Esophagus squamous epithelium (tissue), 5 donors: Measurements from ENCODE around the gene ATL1. TPM values are rescaled to one million over a fixed set of nuclear protein-coding genes. Genes with fewer than 3 reads are reported as not detected.

ENCODE experiments used
- DNase-seq: peaks from one replicate; lab custom pipeline; 2025; lab: John Stamatoyannopoulos, UW
- H3K27ac ChIP-seq, 4 donors: fragments of 200-600 bp; sonication (generic); one replicate each; pipeline ENCODE4 v1.5.1; 2016 to 2019; ENCODE audit warnings: mild to moderate bottlenecking in 1 of 4
- H3K27me3 ChIP-seq, 4 donors: fragments of 200-600 bp; sonication (generic); 1 replicate in 3 of 4; 2 replicates in 1 of 4; pipeline versions ENCODE4 v1.5.1 to v1.6.0; 2017 to 2021; ENCODE audit warnings: antibody characterized with exemption in 1 of 4
- H3K36me3 ChIP-seq, 3 donors: fragments of 200-600 bp; sonication (generic); one replicate each; pipeline ENCODE4 v1.5.1; 2016 to 2019
- H3K4me1 ChIP-seq, 3 donors: fragments of 200-600 bp; sonication (generic); one replicate each; pipeline ENCODE4 v1.5.1; 2017 to 2019
- H3K4me3 ChIP-seq, 4 donors: fragments of 200-600 bp; sonication (generic); 1 replicate in 3 of 4; 2 replicates in 1 of 4; pipeline ENCODE4 v1.5.1; 2016 to 2019; ENCODE audit warnings: mild to moderate bottlenecking in 2 of 4, moderate library complexity in 1 of 4
- H3K9me3 ChIP-seq, 3 donors: fragments of 200-600 bp; sonication (generic); one replicate each; pipeline ENCODE4 v1.5.1; 2016 to 2019
- CTCF ChIP-seq, 6 experiments: fragments of 450-650 bp in 4 of 6; fragments of 200-600 bp in 2 of 6; sonication (generic) in 2 of 6; IDR thresholded peaks; one replicate each; pipeline ENCODE4 v1.5.1; 2016 to 2019; ENCODE audit warnings: antibody characterized with exemption in 6 of 6, mild to moderate bottlenecking in 4 of 6, moderate library complexity in 4 of 6
- POLR2A ChIP-seq, 4 donors: fragments of 450-650 bp; IDR thresholded peaks; one replicate each; pipeline ENCODE4 v1.6.1; 2017; ENCODE audit warnings: antibody characterized with exemption in 4 of 4, mild to moderate bottlenecking in 4 of 4, moderate library complexity in 3 of 4
- WGBS, 2 donors: methylation state at CpG; one replicate each; pipeline ENCODE4 v1.1.5; 2018; 5-methylcytosine and 5-hydroxymethylcytosine counted together
- intact Hi-C: fragments of 100-400 bp; cut with DNase I; formaldehyde crosslinking; loops from one replicate; pipeline ENCODE4 v1.15.0; 2022
- total RNA-seq, 4 donors: library from RNA; depleted of rRNA; stranded (reverse); fragments of >200 nt; gene quantifications; one replicate each; pipeline ENCODE4 v1.1.0, GENCODE V29; 2016
- donor health status: DM: yes; HTN: yes; CAD: no.

ATL1 gene
- total RNA-seq, 4 donors from 2014 or later = 3.3 to 7.3 (median 6.0) TPM

- TF ChIP-seq CTCF (IDR thresholded peaks at IDR 0.05) (no peak), POLR2A (IDR thresholded peaks at IDR 0.05) (no peak)
- no peak overlapping the region for H3K4me3 ChIP-seq
- WGBS, 2 donors = 80 to 83% methylated on average over 6 of the region's 6 CpGs
- peaks cover 10 to 97% (median 31%) of the 10 kb centered on the region in 3 donors for H3K4me1 ChIP-seq
- no peaks in the 10 kb centered on the region for H3K9me3 ChIP-seq
- H3K27ac ChIP-seq = peak overlapping the region in 2 of 4 donors; percentile 16 to 33
- H3K27me3 ChIP-seq = no peaks in the 10 kb centered on the region
- DNase-seq = no peak
- H3K36me3 ChIP-seq = no peaks in the 10 kb centered on the region
- intact Hi-C loops = no loop called here
These were observed 35.0 kb upstream of the ATL1 start for GRCh38 chr14:50524731-50525515.

- Histone ChIP-seq H3K4me3 (no peak overlapping the region), H3K36me3 (no peaks in the 10 kb centered on the region), H3K27ac (no peak overlapping the region), H3K4me1 (peaks cover 14 to 87% (median 24%) of the 10 kb centered on the region in 3 donors), H3K27me3 (no peaks in the 10 kb centered on the region), H3K9me3 (no peaks in the 10 kb centered on the region)
- WGBS, 2 donors = 86 to 92% methylated on average over 1 of the region's 1 CpG
- TF ChIP-seq POLR2A (IDR thresholded peaks at IDR 0.05) = no peak
- no peak for TF ChIP-seq CTCF (IDR thresholded peaks at IDR 0.05)
- intact Hi-C loops = no loop called here
- DNase-seq = no peak
These were observed 31.9 kb upstream of the ATL1 start for GRCh38 chr14:50528000-50528399.

DNA sequence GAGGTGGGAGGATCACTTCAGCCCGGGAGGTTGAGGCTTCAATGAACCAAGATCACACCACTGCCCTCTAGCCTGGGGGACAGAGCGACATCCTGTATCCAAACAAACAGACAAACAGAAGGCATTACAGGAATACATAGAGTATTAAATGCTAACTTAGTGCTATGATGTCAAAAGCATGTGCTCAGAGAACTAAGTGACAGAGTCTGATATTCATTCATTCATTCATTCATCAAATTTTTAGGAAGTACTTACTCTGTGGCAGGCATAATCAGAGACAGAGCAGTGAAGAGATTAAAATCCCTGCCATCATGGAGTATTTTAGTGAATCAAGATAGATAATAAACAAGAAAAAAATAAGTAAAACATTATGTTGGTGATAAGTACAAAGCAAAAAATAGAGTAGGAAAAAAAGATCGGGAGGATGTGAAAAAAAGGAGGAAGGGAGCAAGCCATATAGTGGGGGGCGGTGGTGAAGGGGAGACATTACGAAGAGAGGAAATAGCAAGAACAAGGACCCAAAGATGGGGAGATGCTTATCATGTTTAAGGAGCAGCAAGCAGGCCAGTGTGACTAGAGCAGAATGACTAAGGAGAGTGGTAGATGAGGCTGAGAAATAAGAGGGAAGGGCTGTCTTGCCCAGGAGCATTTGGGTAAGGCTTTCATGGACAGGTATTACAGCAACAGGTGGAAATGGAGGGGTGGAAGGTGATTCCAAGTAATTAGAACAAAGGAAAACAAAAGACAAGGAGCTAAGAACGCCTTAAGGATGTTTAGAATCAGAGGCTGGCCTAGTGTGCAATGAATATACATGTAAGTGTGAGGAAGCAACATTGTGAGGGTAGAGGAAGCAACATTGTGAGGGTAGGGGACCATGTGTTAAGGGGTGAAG lies 30.4 kb upstream of the ATL1 start:
- TF ChIP-seq CTCF (IDR thresholded peaks at IDR 0.05) (no peak), POLR2A (IDR thresholded peaks at IDR 0.05) (no peak)

GRCh38 chr14:50530358-50530757 lies 29.6 kb upstream of the ATL1 start:
- Histone ChIP-seq H3K27me3 (no peaks in the 10 kb centered on the region), H3K9me3 (no peaks in the 10 kb centered on the region), H3K27ac (peak overlapping the region in 3 of 4 donors; percentile 97 to 98 (median 97)), H3K4me3 (peak overlapping the region in 3 of 4 donors; percentile 78 to 91 (median 85)), H3K4me1 (peaks cover 13 to 81% (median 25%) of the 10 kb centered on the region in 3 donors), H3K36me3 (no peaks in the 10 kb centered on the region)
- TF ChIP-seq POLR2A (IDR thresholded peaks at IDR 0.05) = no peak
- no peak for TF ChIP-seq CTCF (IDR thresholded peaks at IDR 0.05)
- intact Hi-C loops = loop anchor here (5.0 kb wide), 1 partner anchor 208 kb away; no protein-coding TSS in a partner anchor
- no peak for DNase-seq
- 7 to 11% methylated on average over 1 of the region's 1 CpG for WGBS, 2 donors

More for the DNA sequence above, 30.4 kb upstream of the ATL1 start:
- Histone ChIP-seq H3K27ac (peak overlapping the region in 2 of 4 donors; percentile 36 to 98), H3K4me1 (peaks cover 14 to 87% (median 27%) of the 10 kb centered on the region in 3 donors), H3K4me3 (no peak overlapping the region), H3K9me3 (no peaks in the 10 kb centered on the region), H3K27me3 (no peaks in the 10 kb centered on the region), H3K36me3 (no peaks in the 10 kb centered on the region)
- DNase-seq = no peak
- intact Hi-C loops = loop anchor here (5.0 kb wide), 1 partner anchor 207 kb away; no protein-coding TSS in a partner anchor
- WGBS, 2 donors = 64 to 70% methylated on average over 6 of the region's 6 CpGs
